Activated CD8-positive, alpha-beta memory T cell treated with anti-CD3 and anti-CD28 coated beads, Interleukin-2, amount 50 U/mL, for 1 hour (primary cell): ENCODE data around the gene GABRR1.

ENCODE experiments used
- DNase-seq: peaks from one replicate; pipeline ENCODE4 v3.0.0-alpha.2; 2020; ENCODE audit errors: extremely low read depth

GABRR1 gene

DNA sequence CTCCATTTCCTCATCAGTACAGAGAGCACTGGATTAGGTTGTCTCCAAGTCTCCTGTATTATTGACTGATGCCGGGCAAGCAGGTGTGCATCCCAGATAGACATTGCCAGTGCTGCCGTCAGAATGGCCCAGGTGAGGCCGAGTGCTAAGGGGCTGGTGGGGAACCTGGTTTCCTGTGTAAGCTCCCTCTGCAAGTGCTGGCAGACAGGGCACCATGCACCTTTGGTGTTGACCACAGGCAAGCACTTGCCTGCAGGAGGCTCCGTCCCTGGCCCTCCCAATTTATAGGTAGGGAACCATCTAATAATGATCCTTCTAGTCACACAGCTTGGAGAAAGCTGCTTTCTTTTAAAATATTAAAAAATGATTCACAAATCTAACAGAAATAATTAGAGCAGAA lies 747 bp downstream of the GABRR1 start:
- no peak for DNase-seq

DNA sequence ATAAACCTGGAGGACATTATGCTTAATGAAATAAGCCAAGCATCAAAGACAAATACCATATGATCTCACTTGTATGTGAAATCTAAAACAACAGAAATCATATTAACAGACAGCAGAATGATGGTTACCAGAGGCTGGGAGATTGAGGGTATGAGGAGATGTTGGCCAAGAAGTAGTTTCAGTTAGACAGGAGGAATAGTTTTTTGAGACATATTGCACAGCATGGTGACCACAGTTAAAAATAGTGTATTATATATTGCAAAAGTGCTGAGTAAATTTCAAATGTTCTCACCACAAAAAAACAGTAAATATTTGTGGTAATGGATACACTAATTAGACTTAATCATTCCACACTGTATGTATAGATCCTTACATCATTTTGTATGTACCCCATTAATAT lies 1.8 kb downstream of the GABRR1 start:
- no peak for DNase-seq

DNA sequence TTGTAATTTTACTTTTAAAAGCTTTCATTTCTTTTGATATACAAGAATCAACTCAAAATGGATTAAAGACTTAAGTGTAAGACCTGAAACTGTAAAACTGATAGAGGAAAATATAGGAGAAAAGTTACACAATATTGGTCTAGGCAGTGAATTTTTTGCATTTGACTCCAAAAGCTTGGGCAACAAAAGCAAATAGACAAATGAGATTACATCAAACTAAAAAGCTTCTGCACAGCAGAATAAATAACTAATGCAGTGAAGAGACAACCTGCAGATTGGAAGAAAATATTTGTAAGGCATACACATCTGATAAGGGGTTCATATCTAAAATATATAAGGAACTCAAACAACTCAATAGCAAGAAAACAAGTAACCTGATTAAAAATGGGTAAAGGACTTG lies 3.0 kb downstream of the GABRR1 start:
- DNase-seq, result no peak

DNA sequence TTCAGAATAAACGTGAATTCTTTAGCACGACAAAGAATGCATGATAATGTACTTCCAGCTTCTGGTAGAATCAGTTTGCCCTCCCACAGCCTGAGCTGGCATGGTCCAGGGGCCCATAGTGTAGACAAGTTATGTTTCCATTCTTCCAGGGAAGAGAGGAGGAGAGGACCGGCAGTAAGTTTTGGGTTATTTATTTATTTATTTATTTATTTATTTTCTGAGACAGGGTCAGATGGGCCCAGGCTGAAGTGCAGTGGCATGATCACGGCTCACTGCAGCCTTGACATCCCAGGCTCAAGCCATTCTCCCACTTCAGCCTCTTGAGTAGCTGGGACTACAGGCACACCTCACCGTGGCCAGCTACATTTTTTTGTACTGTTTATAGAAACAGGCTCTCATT lies 4.7 kb downstream of the GABRR1 start:
- no peak for DNase-seq

DNA sequence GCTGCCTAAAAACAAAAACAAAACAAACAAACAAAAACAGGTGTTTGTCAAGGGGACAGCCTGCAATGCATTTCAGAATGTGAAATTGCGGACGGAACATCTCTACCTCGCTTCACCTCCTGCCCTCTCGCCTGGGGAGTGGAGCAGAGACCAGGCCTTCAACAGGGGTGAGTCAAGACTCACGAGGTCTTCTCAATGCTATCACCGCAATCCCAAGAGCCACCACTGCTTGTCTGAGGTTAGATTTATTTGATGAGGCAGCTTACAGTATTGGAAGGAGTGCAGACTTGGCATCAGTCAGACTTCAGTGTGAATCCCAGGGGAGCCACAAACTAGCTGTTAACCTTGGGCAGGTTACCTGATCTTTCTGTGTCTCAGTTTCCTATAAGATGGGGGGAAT lies 7.7 kb downstream of the GABRR1 start:
- DNase-seq, result no peak

DNA sequence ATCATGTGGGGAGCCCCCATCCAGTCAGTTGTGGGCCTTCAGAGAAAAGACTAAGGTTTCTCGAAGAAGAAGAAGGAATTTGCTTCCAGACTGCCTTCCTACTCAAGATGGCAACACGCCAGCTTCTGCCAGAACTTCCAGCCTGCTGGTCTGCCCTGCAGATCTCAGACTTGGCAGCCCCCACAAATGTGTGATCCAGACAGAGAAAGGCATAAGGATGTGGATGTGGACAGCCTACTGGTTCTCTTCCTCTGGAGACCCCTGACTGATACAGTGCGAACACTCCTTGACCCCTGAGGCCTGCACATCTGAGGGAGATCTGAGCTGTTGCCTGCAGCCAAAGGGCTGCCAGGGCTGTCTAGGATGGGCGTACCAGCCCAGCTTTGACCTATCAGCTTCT lies 8.6 kb downstream of the GABRR1 start:
- DNase-seq, result no peak

DNA sequence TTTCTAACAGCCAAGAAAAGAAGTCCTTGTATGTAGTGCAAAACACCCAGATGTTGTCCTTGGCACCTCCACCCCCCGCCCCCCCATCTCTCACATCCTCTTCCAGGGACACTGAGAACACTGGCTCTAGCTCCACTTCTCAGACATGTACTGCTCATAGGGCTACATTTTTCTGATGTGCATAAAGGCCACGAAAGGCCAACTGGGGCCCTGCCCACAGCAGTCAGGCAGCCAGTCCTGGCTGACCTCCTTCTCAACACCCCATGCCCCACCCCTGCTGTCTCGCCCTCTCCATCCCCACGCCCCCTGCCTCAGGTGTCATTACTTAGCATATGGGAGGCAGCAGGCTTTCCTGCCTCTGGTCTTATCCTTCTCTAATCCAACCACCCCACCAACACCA lies 11.3 kb downstream of the GABRR1 start:
- DNase-seq, result no peak

DNA sequence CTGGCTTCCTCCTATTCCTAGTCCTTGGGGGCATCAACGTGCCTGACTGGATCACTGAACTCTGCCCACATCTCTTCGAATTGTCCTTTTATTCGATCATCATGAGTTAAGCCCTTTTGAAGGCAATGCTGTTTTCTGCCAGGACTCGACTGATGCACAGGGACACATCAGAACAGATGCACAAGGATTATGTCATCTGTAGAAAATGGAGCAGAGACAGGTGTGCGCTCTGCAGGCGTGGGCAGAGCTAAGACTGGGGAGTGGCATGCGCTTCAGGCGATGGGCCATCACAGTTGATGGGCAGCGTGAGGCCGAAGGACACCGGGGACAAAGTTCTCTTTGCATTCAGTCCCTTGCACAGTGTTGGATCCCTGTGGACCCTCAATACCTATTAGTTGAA lies 13.1 kb downstream of the GABRR1 start:
- DNase-seq, result no peak

DNA sequence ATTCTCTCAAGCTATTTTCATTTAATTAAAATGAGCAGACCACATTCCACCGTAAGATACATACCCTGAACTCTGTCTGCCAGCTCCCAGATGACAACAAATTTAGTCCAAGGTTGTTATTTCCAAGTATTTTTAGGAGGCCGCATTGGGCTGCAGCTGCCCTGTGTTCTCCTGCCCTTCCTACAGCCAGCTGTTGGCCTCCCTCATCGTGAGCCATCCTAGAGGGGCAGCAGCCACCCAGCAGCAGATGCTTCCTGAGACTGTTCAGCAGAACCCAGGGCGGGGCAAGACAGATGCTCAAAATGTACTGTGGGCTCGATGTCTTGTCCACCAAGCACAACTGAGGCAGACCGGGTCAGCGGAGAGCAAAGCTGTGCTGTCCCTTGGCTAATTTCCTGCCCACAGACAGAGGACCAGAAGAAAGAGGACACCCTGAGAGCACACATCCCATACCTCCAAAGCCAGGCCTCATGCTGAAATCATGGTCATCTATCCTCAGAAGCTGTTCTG lies 16.4 kb downstream of the GABRR1 start:
- DNase-seq, result no peak

DNA sequence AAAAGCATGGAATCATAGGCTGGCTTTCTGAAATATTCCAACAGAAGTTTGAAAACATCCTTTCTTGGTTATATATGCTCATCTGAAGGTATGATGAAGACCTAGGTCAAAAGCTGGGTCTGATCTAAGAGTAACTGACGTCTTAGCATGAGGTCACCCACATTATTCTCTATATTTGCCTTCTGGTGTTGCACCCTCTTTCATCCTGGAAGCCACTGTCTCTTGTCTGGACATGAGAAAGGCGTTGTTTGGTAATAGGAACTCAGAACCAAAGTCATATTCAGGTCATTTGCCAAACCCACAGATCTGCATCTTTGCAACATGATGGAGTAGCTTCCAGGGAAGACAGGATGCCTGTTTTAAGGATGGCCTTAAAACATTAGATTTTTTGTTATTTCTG lies 17.6 kb downstream of the GABRR1 start:
- no peak for DNase-seq

DNA sequence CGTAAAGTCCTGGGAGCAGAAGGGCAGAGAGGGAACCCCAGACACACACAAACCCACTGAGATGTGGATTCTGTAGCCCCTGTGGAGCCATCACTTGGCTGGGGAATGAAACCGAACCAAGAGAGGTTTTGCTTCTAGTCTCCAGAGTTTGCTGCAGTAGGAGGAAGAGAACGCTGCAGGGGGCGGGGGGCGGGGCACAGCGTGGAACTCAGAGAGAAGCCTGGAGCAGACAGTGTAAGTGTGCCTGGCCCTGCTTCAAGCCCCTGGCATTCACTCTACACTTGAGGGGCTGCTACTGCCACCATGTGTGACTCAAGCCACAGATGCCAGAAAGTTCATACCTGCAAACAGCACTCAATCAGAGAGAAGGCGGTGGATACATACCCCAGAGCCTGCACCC lies 18.9 kb downstream of the GABRR1 start:
- DNase-seq, result no peak

DNA sequence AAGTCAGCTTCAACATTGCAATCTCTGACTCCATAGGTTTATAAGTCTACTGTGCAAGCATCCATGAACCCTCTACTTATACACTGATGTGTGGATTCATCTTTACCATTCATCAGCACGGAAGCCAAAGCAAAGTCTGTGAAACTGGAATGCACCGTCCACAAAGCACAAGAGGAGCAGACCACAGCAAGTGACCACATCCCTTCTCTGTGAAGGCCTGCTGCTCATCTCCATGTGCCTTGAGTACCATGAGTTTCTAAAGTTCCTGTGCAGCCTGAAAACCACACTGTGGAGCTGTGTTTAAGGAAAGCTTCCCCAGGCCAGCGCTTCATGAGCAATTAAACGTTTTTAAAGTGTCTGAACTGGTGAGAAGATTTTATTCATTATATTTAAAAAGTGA lies 20.0 kb downstream of the GABRR1 start:
- DNase-seq, result no peak

DNA sequence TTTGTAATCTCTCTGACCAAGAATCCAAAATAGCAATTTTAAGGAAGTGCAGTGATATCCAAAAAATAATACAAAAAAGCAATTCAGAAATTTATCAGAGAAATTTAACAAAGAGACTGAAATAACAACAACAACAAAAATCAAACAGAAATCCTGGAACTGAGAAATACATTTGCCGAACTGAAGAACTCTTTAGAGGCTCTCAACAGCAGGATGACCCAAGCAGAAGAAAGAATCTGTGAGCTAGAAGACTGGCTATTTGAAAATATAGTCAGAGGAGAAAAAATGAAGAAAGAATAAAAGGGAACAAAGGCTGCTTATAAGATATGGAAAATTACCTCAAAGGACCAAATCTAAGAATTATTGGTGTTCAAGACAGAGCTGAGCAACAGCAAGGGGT lies 22.6 kb downstream of the GABRR1 start:
- no peak for DNase-seq

DNA sequence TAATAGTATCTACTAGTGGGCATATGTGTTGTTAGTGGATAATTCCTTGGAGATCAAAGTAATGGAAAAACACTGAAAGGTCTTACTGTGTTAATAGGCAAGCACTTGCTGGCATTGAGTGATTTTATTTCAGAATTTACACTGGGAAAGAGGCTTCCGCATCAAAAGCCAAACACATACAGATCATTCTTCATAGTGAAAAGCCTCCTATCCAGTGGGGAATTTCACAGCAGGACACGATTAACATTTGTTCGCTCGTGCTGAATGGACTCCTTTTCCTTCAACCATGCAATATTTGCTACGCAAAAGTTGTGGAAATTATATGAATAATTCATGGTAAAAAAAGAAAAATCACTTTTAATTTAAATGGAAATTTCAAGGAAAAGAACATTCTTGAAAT lies 26.4 kb downstream of the GABRR1 start:
- no peak for DNase-seq

DNA sequence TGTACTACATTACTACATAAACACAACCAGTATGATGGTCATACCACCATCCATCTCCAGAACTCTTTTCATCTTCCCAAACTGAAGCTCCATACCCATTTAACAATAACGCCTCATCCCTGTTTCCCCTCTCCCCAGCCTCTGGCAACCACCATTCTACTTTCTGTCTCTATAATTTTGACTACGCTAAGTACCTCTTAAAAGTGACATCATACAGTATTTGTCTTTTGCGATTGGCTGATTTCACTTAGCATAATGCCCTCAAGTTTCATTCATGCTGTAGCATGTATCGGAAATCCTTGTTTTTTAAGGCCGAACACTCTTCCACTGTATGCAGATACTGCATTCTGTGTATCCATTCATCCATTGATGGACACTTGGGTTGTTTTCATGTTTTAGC lies 29.7 kb downstream of the GABRR1 start:
- no peak for DNase-seq

DNA sequence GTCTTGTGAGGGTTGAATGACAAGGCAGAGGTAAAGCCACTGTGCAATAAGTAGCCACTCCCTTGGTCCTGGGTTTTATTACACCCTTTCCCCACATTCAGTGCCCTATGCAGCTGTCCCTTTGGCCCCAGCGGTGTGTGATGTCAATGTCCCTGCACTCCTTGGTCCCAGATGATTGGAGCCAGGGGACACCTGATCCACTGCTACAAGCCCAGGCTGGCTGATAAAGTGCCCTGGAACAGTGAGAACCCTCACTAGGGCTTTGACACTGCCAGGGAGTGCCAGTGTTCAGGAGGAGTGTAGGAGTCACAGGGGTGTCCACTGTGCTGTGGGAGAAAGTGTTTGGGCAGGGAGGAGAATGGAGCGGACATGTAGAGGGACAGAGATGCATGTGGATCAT lies 30.4 kb downstream of the GABRR1 start:
- DNase-seq, result no peak

DNA sequence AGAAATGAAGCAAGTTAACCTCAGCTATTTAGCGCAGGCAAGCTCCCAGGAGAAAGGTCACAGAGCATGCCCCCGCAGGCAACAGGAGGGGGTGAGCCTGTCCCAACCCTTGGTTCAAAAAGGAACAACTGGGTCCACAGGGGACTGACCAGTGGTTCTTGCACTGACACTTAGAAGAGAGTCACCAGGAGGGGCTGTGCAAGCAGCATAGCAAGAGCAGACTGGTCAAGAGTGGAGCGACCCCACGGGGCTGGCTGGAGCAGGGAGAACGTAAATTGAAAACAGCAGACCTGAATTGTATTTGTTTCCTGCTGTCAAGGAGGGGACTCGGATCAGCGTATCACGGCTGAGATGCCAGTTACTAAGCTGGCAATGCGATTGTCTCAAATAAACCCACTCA lies 32.8 kb downstream of the GABRR1 start:
- no peak for DNase-seq

DNA sequence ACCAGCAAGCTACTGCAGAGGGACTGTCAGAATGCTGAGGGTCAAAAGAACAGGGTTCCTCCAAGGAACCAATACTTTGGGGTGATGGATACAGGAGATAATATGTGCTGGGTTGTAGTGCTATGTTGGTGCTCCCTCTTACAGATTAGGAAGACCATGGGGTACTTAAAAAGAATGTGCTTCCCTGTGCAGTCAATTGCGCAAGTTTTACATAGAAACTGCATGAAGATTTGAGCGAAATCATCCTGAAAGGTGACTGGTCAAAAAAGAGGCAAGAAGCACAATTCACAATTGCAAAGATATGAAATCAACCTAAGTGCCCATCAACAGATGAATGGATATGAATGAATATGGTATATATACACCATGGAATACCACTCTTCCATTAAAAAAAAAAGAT lies 33.9 kb downstream of the GABRR1 start:
- DNase-seq, result no peak

DNA sequence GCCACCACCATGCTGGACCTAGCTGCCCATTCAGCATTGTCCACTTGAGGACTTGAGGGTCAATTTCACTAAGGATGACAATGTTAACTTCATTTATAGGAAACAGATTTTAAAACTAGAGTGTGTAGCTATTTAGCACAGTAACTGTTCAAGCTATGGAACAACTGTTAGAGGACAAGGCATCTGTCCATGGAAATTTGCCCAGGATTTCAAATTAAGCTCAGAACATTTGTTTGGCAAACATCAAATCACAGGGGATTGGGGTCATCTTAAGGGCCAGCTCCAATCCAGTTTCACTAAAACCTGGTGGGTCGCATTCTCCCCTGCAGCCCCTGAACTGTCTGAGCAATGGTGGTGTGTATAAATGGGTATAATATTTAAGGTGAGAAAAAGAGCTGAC lies 36.2 kb downstream of the GABRR1 start:
- no peak for DNase-seq

DNA sequence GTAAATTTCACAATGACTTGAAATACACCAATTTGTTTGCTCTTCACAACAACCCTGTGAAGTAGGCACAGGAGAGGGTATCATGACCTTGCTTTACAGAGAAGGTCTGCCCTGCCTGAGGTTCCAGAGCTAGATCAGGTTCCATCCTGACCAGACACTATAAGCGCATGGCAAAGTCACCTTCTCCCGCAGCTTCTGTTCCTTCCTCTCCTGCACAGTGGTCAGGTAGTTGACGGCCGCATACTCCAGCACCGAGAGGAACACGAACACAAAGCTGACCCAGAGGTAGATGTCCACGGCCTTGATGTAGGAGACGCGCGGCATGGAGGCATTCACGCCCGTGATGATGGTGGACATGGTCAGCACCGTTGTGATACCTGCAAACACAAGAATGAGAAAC lies 37.0 kb downstream of the GABRR1 start:
- DNase-seq, result no peak

DNA sequence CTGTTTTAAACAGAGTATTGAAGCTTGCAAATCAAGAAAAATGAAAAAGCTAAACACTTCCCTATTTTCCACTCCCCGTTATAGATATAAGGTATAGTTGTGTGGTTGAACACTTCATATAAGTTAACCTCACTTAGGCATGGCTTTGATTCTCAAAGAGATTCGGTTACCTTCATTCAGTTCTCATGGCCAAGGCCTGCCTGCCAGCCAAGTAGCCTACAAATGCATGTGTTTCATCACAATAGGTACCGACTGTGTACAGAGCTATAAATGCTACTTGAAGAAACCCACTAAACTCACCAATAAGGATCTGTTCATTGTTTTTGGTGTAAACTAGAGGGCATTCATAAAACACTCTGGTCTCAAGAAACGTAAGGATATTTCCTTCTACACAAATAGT lies 43.5 kb downstream of the GABRR1 start:
- DNase-seq, result no peak

DNA sequence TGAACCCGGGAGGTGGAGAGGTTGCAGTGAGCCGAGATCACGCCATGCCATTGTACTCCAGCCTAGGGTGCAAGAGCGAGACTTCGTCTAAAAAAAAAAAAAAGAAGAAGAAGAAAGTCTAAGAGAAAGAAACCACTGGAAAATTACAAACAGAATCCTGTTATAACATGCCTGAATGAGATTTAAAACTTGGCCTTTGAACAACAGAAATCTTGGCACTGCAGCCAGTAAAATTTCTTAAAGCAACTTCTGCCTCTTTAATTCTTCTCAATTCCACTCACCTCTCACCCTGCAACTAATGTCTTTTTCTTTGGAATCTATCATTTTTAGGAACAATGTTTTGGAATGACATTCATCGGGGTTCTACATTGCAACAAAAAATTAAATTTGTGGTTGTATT lies 45.0 kb downstream of the GABRR1 start:
- DNase-seq, result no peak

DNA sequence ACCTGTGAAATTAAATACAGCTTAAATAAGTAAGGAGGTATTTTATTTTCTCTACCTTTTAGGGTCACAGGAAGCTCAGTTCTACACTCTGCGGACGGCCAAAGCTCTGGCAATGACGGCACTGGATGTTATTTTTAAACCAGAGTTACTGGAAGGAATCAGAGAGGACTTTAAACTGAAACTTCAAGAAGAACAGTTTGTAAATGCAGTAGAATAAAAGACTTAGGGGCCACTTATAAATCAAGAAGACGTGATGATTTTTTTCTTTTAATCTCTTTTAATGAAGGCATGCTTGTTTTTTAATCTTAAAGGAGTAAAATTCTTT lies 55.1 kb downstream of the GABRR1 start:
- no peak for DNase-seq

DNA sequence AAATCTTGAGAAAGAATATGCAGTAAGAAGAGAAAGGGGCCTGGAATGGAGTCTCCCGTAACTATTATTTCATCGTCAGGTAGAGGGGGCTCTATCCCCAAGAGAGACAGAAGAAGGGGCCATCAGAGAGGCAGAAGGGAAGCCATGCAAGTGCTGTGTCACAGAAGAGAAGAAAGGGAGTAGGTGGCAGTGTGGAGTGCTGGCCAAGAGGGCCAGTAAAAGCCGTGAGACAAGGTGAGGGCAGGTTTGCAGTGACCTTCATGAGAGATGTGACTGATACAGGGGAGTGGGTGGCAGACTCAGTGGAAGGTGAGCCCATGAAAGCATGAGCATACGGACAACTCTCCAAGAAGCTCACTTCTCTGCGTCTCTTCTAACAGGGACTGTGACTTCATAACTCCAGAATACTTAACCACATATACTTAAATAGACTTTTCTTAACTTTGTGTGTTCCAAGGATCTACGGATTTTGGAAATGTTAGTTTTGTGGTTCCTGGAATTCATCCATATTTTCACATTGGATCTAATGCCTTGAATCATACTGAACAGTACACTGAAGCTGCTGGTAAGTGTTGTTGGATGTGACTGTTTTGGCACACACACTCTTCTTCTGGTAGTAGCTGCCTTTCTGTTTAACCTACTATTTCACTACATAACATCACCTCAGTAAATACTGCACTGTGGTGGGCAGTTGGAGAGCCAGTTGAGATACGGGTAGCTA lies 55.7 kb downstream of the GABRR1 start:
- DNase-seq, result no peak
